Measurements from ENCODE around the gene WEE2. TPM values are rescaled to one million over a fixed set of nuclear protein-coding genes. Genes with fewer than 3 reads are reported as not detected.

The WEE2 gene
- not detected for polyA plus RNA-seq (2013, experiment 1 of 2)
- polyA plus RNA-seq (2013, experiment 2 of 2), result not detected

- Histone ChIP-seq H3K27me3 (ENCODE audit: insufficient read depth, low read length) (peaks cover 10% of the 10 kb centered on the region), H3K4me1 (ENCODE audit: insufficient read depth, low read length) (peaks cover 24% of the 10 kb centered on the region), H3K9ac (ENCODE audit: low read depth, low read length) (no peak within 1 kb of the TSS), H3K36me3 (ENCODE audit: insufficient read depth, low read length) (no peaks in the 10 kb centered on the region), H3K27ac (ENCODE audit: low read depth, low read length) (no peak within 1 kb of the TSS), H3K4me3 (ENCODE audit: low read length) (no peak within 1 kb of the TSS), H3K9me3 (ENCODE audit: insufficient read depth, low read depth, low read length) (no peaks in the 10 kb centered on the region)
- WGBS, result 95% methylated on average over 6 of the region's 6 CpGs
Measured at GRCh38 chr7:141708351-141708750, at the start of gene WEE2. WEE2 (plus strand) TSS chr7:141708353; CDS start chr7:141708759, 406 bp downstream.

- H3K4me1 ChIP-seq (ENCODE audit: insufficient read depth, low read length), result peaks cover 5% of the 10 kb centered on the region
- H3K27me3 ChIP-seq (ENCODE audit: insufficient read depth, low read length), result no peaks in the 10 kb centered on the region
- H3K9ac ChIP-seq (ENCODE audit: low read depth, low read length), result no peak overlapping the region
- no peak overlapping the region for H3K4me3 ChIP-seq (ENCODE audit: low read length)
- 95% methylated on average over 6 of the region's 6 CpGs for WGBS
- H3K9me3 ChIP-seq (ENCODE audit: insufficient read depth, low read depth, low read length), result no peaks in the 10 kb centered on the region
- H3K27ac ChIP-seq (ENCODE audit: low read depth, low read length), result no peak overlapping the region
- peaks cover 67% of the 10 kb centered on the region for H3K36me3 ChIP-seq (ENCODE audit: insufficient read depth, low read length)
Measured at GRCh38 chr7:141659501-141659900, 48.7 kb upstream of the WEE2 start.

GRCh38 chr7:141660259-141660658 is 47.9 kb upstream of the WEE2 start:
- H3K36me3 ChIP-seq (ENCODE audit: insufficient read depth, low read length), result peaks cover 72% of the 10 kb centered on the region

GRCh38 chr7:141663081-141663849 is 44.9 kb upstream of the WEE2 start:
- Histone ChIP-seq H3K9me3 (ENCODE audit: insufficient read depth, low read depth, low read length) (no peaks in the 10 kb centered on the region), H3K36me3 (ENCODE audit: insufficient read depth, low read length) (peaks cover 72% of the 10 kb centered on the region), H3K27me3 (ENCODE audit: insufficient read depth, low read length) (no peaks in the 10 kb centered on the region), H3K9ac (ENCODE audit: low read depth, low read length) (no peak overlapping the region), H3K27ac (ENCODE audit: low read depth, low read length) (no peak overlapping the region), H3K4me1 (ENCODE audit: insufficient read depth, low read length) (no peaks in the 10 kb centered on the region), H3K4me3 (ENCODE audit: low read length) (no peak overlapping the region)
- 86% methylated on average over 6 of the region's 6 CpGs for WGBS

More at GRCh38 chr7:141660259-141660658, 47.9 kb upstream of the WEE2 start:
- Histone ChIP-seq H3K27me3 (ENCODE audit: insufficient read depth, low read length) (no peaks in the 10 kb centered on the region), H3K9me3 (ENCODE audit: insufficient read depth, low read depth, low read length) (no peaks in the 10 kb centered on the region), H3K9ac (ENCODE audit: low read depth, low read length) (no peak overlapping the region), H3K4me3 (ENCODE audit: low read length) (no peak overlapping the region), H3K27ac (ENCODE audit: low read depth, low read length) (no peak overlapping the region), H3K4me1 (ENCODE audit: insufficient read depth, low read length) (no peaks in the 10 kb centered on the region)
- 94% methylated on average over 4 of the region's 4 CpGs for WGBS

- H3K9me3 ChIP-seq (ENCODE audit: insufficient read depth, low read depth, low read length), result no peaks in the 10 kb centered on the region
- no peaks in the 10 kb centered on the region for H3K27me3 ChIP-seq (ENCODE audit: insufficient read depth, low read length)
- H3K9ac ChIP-seq (ENCODE audit: low read depth, low read length), result no peak overlapping the region
- H3K36me3 ChIP-seq (ENCODE audit: insufficient read depth, low read length), result peaks cover 65% of the 10 kb centered on the region
- no peak overlapping the region for H3K4me3 ChIP-seq (ENCODE audit: low read length)
- WGBS, result 95% methylated on average over 6 of the region's 6 CpGs
- no peak overlapping the region for H3K27ac ChIP-seq (ENCODE audit: low read depth, low read length)
- no peaks in the 10 kb centered on the region for H3K4me1 ChIP-seq (ENCODE audit: insufficient read depth, low read length)
Measured at GRCh38 chr7:141664450-141664849, 43.7 kb upstream of the WEE2 start.

GRCh38 chr7:141665208-141666035 is 42.7 kb upstream of the WEE2 start:
- Histone ChIP-seq H3K36me3 (ENCODE audit: insufficient read depth, low read length) (peaks cover 60% of the 10 kb centered on the region), H3K4me1 (ENCODE audit: insufficient read depth, low read length) (no peaks in the 10 kb centered on the region), H3K27me3 (ENCODE audit: insufficient read depth, low read length) (no peaks in the 10 kb centered on the region), H3K27ac (ENCODE audit: low read depth, low read length) (no peak overlapping the region), H3K4me3 (ENCODE audit: low read length) (no peak overlapping the region), H3K9me3 (ENCODE audit: insufficient read depth, low read depth, low read length) (no peaks in the 10 kb centered on the region), H3K9ac (ENCODE audit: low read depth, low read length) (no peak overlapping the region)
- 94% methylated on average over 18 of the region's 18 CpGs for WGBS

GRCh38 chr7:141666071-141666470 is 42.1 kb upstream of the WEE2 start:
- H3K4me3 ChIP-seq (ENCODE audit: low read length), result no peak overlapping the region

GRCh38 chr7:141668853-141669252 is 39.3 kb upstream of the WEE2 start:
- H3K27me3 ChIP-seq (ENCODE audit: insufficient read depth, low read length), result no peaks in the 10 kb centered on the region
- no peak overlapping the region for H3K27ac ChIP-seq (ENCODE audit: low read depth, low read length)
- 90% methylated on average over 2 of the region's 2 CpGs for WGBS
- H3K9ac ChIP-seq (ENCODE audit: low read depth, low read length), result no peak overlapping the region
- no peak overlapping the region for H3K4me3 ChIP-seq (ENCODE audit: low read length)
- H3K9me3 ChIP-seq (ENCODE audit: insufficient read depth, low read depth, low read length), result peaks cover 5% of the 10 kb centered on the region; the same call in 1 of the 2 replicates
- peaks cover 47% of the 10 kb centered on the region for H3K36me3 ChIP-seq (ENCODE audit: insufficient read depth, low read length)
- peaks cover 5% of the 10 kb centered on the region; the same call in 1 of the 2 replicates for H3K4me1 ChIP-seq (ENCODE audit: insufficient read depth, low read length)

More at GRCh38 chr7:141666071-141666470, 42.1 kb upstream of the WEE2 start:
- Histone ChIP-seq H3K4me1 (ENCODE audit: insufficient read depth, low read length) (no peaks in the 10 kb centered on the region), H3K9ac (ENCODE audit: low read depth, low read length) (no peak overlapping the region), H3K9me3 (ENCODE audit: insufficient read depth, low read depth, low read length) (no peaks in the 10 kb centered on the region), H3K27ac (ENCODE audit: low read depth, low read length) (no peak overlapping the region), H3K36me3 (ENCODE audit: insufficient read depth, low read length) (peaks cover 59% of the 10 kb centered on the region), H3K27me3 (ENCODE audit: insufficient read depth, low read length) (no peaks in the 10 kb centered on the region)
- 96% methylated on average over 4 of the region's 4 CpGs for WGBS

- H3K27me3 ChIP-seq (ENCODE audit: insufficient read depth, low read length), result no peaks in the 10 kb centered on the region
- WGBS, result 94% methylated on average over 7 of the region's 7 CpGs
- H3K9me3 ChIP-seq (ENCODE audit: insufficient read depth, low read depth, low read length), result peaks cover 5% of the 10 kb centered on the region; the same call in 1 of the 2 replicates
- no peak overlapping the region for H3K4me3 ChIP-seq (ENCODE audit: low read length)
- H3K27ac ChIP-seq (ENCODE audit: low read depth, low read length), result no peak overlapping the region
- H3K9ac ChIP-seq (ENCODE audit: low read depth, low read length), result no peak overlapping the region
- H3K4me1 ChIP-seq (ENCODE audit: insufficient read depth, low read length), result peaks cover 13% of the 10 kb centered on the region; the same call in 1 of the 2 replicates
- H3K36me3 ChIP-seq (ENCODE audit: insufficient read depth, low read length), result peaks cover 21% of the 10 kb centered on the region
Measured at GRCh38 chr7:141671705-141672496, 36.3 kb upstream of the WEE2 start.

- WGBS, result 96% methylated on average over 3 of the region's 3 CpGs
Measured at GRCh38 chr7:141673346-141673745, 34.8 kb upstream of the WEE2 start.

More at GRCh38 chr7:141673346-141673745, 34.8 kb upstream of the WEE2 start:
- Histone ChIP-seq H3K9ac (ENCODE audit: low read depth, low read length) (no peak overlapping the region), H3K27ac (ENCODE audit: low read depth, low read length) (peak overlapping the region; percentile 75; the same call in 1 of the 2 replicates), H3K4me3 (ENCODE audit: low read length) (no peak overlapping the region), H3K9me3 (ENCODE audit: insufficient read depth, low read depth, low read length) (peaks cover 5% of the 10 kb centered on the region; the same call in 1 of the 2 replicates), H3K27me3 (ENCODE audit: insufficient read depth, low read length) (no peaks in the 10 kb centered on the region), H3K36me3 (ENCODE audit: insufficient read depth, low read length) (peaks cover 21% of the 10 kb centered on the region), H3K4me1 (ENCODE audit: insufficient read depth, low read length) (peaks cover 13% of the 10 kb centered on the region; the same call in 1 of the 2 replicates)

All from HUES64 (cell line).